GM23338 (cell line): ENCODE results near the gene ETV6. TPM values are rescaled to one million over a fixed set of nuclear protein-coding genes. Genes with fewer than 3 reads are reported as not detected.

Experiments used
- ATAC-seq: fragments of 200-7000 bp; cut with Tn5 transposase; 3 replicates; pipeline ENCODE4 v1.9.1; 2020
- DNase-seq: peaks from one replicate; pipeline ENCODE4 v3.0.0-alpha.2; 2015; ENCODE audit warnings: low spot score
- H2AFZ ChIP-seq: fragments of 200-600 bp; sonication (generic); 2 replicates; pipeline ENCODE4 v1.8.0; 2016; ENCODE audit warnings: antibody characterized with exemption, mild to moderate bottlenecking, moderate library complexity
- H3F3A ChIP-seq: fragments of 200-600 bp; sonication (generic); replicated peaks from 2 replicates; pipeline ENCODE4 v1.8.0; 2017; ENCODE audit warnings: antibody characterized with exemption, mixed run types, low read depth
- H3K27ac ChIP-seq: fragments of 200-600 bp; sonication (generic); 2 replicates; pipeline ENCODE4 v1.6.1; 2016; ENCODE audit warnings: low read depth
- H3K27me3 ChIP-seq: fragments of 200-600 bp; sonication (generic); 2 replicates; pipeline ENCODE4 v1.8.0; 2016; ENCODE audit warnings: mild to moderate bottlenecking, mixed run types, moderate library complexity; ENCODE audit not compliant: insufficient read depth
- H3K36me3 ChIP-seq: fragments of 200-600 bp; sonication (generic); 2 replicates; pipeline ENCODE4 v1.8.0; 2016; ENCODE audit warnings: mild to moderate bottlenecking; ENCODE audit not compliant: insufficient read depth
- H3K4me1 ChIP-seq: fragments of 200-600 bp; sonication (generic); 2 replicates; pipeline ENCODE4 v1.8.0; 2016; ENCODE audit warnings: mild to moderate bottlenecking, moderate library complexity; ENCODE audit not compliant: insufficient read depth
- H3K4me2 ChIP-seq: fragments of 200-600 bp; sonication (generic); 2 replicates; pipeline ENCODE4 v1.7.1; 2017; ENCODE audit warnings: mixed run types
- H3K4me3 ChIP-seq: fragments of 200-600 bp; sonication (generic); 2 replicates; pipeline ENCODE4 v1.6.1; 2016; ENCODE audit warnings: mixed run types
- H3K79me2 ChIP-seq: fragments of 200-600 bp; sonication (generic); replicated peaks from 2 replicates; pipeline ENCODE4 v1.8.0; 2017; ENCODE audit warnings: mild to moderate bottlenecking; ENCODE audit not compliant: insufficient read depth
- H3K9me2 ChIP-seq: fragments of 200-600 bp; sonication (generic); 2 replicates; pipeline ENCODE4 v1.8.0; 2017; ENCODE audit not compliant: insufficient read depth
- H4K20me1 ChIP-seq: fragments of 200-600 bp; sonication (generic); replicated peaks from 2 replicates; pipeline ENCODE4 v1.8.0; 2017; ENCODE audit warnings: mild to moderate bottlenecking; ENCODE audit not compliant: insufficient read depth
- H3K27ac Mint-ChIP-seq: 2 replicates; pipeline ENCODE4 v1.8.0; 2020; ENCODE audit warnings: inconsistent platforms, mild to moderate bottlenecking, moderate library complexity, mixed read lengths
- H3K27me3 Mint-ChIP-seq: 3 replicates; pipeline ENCODE4 v1.8.0; 2022; ENCODE audit warnings: low read depth, mild to moderate bottlenecking, moderate library complexity, mixed read lengths, inconsistent platforms; ENCODE audit not compliant: insufficient read depth, poor library complexity
- H3K36me3 Mint-ChIP-seq: 3 replicates; pipeline ENCODE4 v1.8.0; 2021; ENCODE audit warnings: low read depth, mild to moderate bottlenecking, inconsistent platforms, moderate library complexity, mixed read lengths
- H3K4me1 Mint-ChIP-seq: 3 replicates; pipeline ENCODE4 v1.8.0; 2020; ENCODE audit warnings: mild to moderate bottlenecking, inconsistent platforms, mixed read lengths
- H3K4me3 Mint-ChIP-seq: 3 replicates; pipeline ENCODE4 v1.8.0; 2021; ENCODE audit warnings: moderate library complexity, mild to moderate bottlenecking, inconsistent platforms, mixed read lengths
- H3K9me3 Mint-ChIP-seq: 3 replicates; pipeline ENCODE4 v1.8.0; 2020; ENCODE audit warnings: moderate library complexity, mild to moderate bottlenecking, inconsistent platforms, mixed read lengths
- CREB1 ChIP-seq: fragments of 250-450 bp; sonication (Bioruptor Pico); IDR thresholded peaks from 2 replicates; pipeline ENCODE4 v1.5.0; 2020; ENCODE audit warnings: low read depth, mild to moderate bottlenecking, moderate library complexity
- EZH2 ChIP-seq: fragments of 200-600 bp; sonication (generic); IDR thresholded peaks from one replicate; pipeline ENCODE4 v1.8.0; 2017; ENCODE audit warnings: antibody characterized with exemption, mild to moderate bottlenecking, low read depth; ENCODE audit not compliant: unreplicated experiment
- EZH2phosphoT487 ChIP-seq: fragments of 200-600 bp; sonication (generic); IDR thresholded peaks from one replicate; pipeline ENCODE4 v1.8.1; 2018; ENCODE audit warnings: antibody characterized with exemption; ENCODE audit not compliant: unreplicated experiment
- JUNB ChIP-seq: IDR thresholded peaks from one replicate; pipeline ENCODE4 v1.6.1; 2016; ENCODE audit warnings: antibody characterized with exemption; ENCODE audit not compliant: unreplicated experiment
- NANOG ChIP-seq: IDR thresholded peaks from 2 replicates; pipeline ENCODE4 v1.6.1; 2016; ENCODE audit warnings: antibody characterized with exemption, borderline replicate concordance
- POLR2AphosphoS5 ChIP-seq: IDR thresholded peaks from 2 replicates; pipeline ENCODE4 v1.6.1; 2016; ENCODE audit warnings: antibody characterized with exemption, low read depth
- STAT1 ChIP-seq: IDR thresholded peaks from one replicate; pipeline ENCODE4 v1.6.1; 2016; ENCODE audit warnings: antibody characterized with exemption; ENCODE audit not compliant: unreplicated experiment
- ZNF114 ChIP-seq: fragments of 250-450 bp; sonication (Bioruptor Pico); IDR thresholded peaks from 2 replicates; pipeline ENCODE4 v1.5.0; 2020; ENCODE audit warnings: mild to moderate bottlenecking, moderate library complexity
- ZNF331 ChIP-seq: fragments of 250-450 bp; sonication (Bioruptor Pico); IDR thresholded peaks from 2 replicates; pipeline ENCODE4 v1.5.0; 2020; ENCODE audit warnings: low read depth, mild to moderate bottlenecking, moderate library complexity
- polyA plus RNA-seq: library from polyadenylated mRNA; unstranded; fragments of >200 nt; fragmentation: Nextera tagmentation; extraction: Ambion mirVana; gene quantifications from 2 replicates; pipeline ENCODE4 v1.2.1, GENCODE V29; 2016
- total RNA-seq: library from RNA; depleted of rRNA; stranded (reverse); fragments of >200 nt; shearing (Covaris generic); gene quantifications from 2 replicates; pipeline ENCODE4 v1.2.3, GENCODE V29; 2014
- TF ChIP-seq, protein P1 (sequence below): IDR thresholded peaks from 2 replicates; pipeline ENCODE4 v1.6.1; 2016; ENCODE audit warnings: antibody characterized with exemption
- TF ChIP-seq, protein P2 (sequence below): IDR thresholded peaks from one replicate; pipeline ENCODE4 v1.6.1; 2018; ENCODE audit warnings: antibody characterized with exemption; ENCODE audit not compliant: unreplicated experiment
- TF ChIP-seq, protein P3 (sequence below): fragments of 250-450 bp; sonication (Bioruptor Pico); IDR thresholded peaks from 2 replicates; pipeline ENCODE4 v1.5.0; 2020; ENCODE audit warnings: mild to moderate bottlenecking, moderate library complexity
- TF ChIP-seq, protein P4 (sequence below), 2 experiments: fragments of 200-600 bp in 1 of 2; sonication (generic) in 1 of 2; conservative IDR thresholded peaks; 2 replicates each; pipeline versions ENCODE4 v1.5.1 to v1.6.1; 2016 to 2017; ENCODE audit warnings: antibody characterized with exemption in 2 of 2, low read depth in 2 of 2, mild to moderate bottlenecking in 2 of 2, moderate library complexity in 1 of 2

ETV6 gene
- total and polyA plus RNA-seq, 2 experiments from 2014 or later: 7.5 to 15.1 TPM

DNA sequence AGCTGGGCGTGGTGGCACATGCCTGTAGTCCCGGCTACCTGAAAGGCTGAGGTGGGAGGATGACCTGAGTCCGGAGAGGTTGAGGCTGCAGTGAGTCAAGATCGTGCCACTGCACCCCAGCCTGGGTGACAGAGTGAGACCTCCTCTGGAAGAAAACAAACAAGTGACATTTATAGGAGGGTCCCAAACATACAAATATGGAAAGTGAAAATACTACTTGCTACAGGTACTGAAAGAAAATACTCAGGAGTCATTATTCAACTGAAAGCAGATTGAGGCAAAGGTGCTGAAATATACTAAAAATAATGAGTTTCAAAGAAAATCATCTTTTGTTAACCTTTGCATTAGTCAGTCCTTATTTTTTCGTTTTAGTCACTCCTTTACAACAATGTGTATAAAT is 53.5 kb downstream of the ETV6 start:
- ATAC-seq (no peak), DNase-seq (no peak)
- H3F3A ChIP-seq: no peaks in the 10 kb centered on the region
- H3K4me1 ChIP-seq: peaks cover 42% of the 10 kb centered on the region
- H4K20me1 ChIP-seq: no peaks in the 10 kb centered on the region
- TF ChIP-seq STAT1 (no peak), NANOG (no peak), EZH2 (no peak), POLR2AphosphoS5 (no peak), ZNF331 (CRISPR knock-in tag) (no peak), JUNB (no peak), ZNF114 (CRISPR knock-in tag) (no peak), EZH2phosphoT487 (no peak), CREB1 (CRISPR knock-in tag) (no peak)
- TF ChIP-seq, protein P1, sequence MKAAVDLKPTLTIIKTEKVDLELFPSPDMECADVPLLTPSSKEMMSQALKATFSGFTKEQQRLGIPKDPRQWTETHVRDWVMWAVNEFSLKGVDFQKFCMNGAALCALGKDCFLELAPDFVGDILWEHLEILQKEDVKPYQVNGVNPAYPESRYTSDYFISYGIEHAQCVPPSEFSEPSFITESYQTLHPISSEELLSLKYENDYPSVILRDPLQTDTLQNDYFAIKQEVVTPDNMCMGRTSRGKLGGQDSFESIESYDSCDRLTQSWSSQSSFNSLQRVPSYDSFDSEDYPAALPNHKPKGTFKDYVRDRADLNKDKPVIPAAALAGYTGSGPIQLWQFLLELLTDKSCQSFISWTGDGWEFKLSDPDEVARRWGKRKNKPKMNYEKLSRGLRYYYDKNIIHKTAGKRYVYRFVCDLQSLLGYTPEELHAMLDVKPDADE: no peak
- TF ChIP-seq, protein P2, sequence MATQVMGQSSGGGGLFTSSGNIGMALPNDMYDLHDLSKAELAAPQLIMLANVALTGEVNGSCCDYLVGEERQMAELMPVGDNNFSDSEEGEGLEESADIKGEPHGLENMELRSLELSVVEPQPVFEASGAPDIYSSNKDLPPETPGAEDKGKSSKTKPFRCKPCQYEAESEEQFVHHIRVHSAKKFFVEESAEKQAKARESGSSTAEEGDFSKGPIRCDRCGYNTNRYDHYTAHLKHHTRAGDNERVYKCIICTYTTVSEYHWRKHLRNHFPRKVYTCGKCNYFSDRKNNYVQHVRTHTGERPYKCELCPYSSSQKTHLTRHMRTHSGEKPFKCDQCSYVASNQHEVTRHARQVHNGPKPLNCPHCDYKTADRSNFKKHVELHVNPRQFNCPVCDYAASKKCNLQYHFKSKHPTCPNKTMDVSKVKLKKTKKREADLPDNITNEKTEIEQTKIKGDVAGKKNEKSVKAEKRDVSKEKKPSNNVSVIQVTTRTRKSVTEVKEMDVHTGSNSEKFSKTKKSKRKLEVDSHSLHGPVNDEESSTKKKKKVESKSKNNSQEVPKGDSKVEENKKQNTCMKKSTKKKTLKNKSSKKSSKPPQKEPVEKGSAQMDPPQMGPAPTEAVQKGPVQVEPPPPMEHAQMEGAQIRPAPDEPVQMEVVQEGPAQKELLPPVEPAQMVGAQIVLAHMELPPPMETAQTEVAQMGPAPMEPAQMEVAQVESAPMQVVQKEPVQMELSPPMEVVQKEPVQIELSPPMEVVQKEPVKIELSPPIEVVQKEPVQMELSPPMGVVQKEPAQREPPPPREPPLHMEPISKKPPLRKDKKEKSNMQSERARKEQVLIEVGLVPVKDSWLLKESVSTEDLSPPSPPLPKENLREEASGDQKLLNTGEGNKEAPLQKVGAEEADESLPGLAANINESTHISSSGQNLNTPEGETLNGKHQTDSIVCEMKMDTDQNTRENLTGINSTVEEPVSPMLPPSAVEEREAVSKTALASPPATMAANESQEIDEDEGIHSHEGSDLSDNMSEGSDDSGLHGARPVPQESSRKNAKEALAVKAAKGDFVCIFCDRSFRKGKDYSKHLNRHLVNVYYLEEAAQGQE: no peak
- TF ChIP-seq, protein P3, sequence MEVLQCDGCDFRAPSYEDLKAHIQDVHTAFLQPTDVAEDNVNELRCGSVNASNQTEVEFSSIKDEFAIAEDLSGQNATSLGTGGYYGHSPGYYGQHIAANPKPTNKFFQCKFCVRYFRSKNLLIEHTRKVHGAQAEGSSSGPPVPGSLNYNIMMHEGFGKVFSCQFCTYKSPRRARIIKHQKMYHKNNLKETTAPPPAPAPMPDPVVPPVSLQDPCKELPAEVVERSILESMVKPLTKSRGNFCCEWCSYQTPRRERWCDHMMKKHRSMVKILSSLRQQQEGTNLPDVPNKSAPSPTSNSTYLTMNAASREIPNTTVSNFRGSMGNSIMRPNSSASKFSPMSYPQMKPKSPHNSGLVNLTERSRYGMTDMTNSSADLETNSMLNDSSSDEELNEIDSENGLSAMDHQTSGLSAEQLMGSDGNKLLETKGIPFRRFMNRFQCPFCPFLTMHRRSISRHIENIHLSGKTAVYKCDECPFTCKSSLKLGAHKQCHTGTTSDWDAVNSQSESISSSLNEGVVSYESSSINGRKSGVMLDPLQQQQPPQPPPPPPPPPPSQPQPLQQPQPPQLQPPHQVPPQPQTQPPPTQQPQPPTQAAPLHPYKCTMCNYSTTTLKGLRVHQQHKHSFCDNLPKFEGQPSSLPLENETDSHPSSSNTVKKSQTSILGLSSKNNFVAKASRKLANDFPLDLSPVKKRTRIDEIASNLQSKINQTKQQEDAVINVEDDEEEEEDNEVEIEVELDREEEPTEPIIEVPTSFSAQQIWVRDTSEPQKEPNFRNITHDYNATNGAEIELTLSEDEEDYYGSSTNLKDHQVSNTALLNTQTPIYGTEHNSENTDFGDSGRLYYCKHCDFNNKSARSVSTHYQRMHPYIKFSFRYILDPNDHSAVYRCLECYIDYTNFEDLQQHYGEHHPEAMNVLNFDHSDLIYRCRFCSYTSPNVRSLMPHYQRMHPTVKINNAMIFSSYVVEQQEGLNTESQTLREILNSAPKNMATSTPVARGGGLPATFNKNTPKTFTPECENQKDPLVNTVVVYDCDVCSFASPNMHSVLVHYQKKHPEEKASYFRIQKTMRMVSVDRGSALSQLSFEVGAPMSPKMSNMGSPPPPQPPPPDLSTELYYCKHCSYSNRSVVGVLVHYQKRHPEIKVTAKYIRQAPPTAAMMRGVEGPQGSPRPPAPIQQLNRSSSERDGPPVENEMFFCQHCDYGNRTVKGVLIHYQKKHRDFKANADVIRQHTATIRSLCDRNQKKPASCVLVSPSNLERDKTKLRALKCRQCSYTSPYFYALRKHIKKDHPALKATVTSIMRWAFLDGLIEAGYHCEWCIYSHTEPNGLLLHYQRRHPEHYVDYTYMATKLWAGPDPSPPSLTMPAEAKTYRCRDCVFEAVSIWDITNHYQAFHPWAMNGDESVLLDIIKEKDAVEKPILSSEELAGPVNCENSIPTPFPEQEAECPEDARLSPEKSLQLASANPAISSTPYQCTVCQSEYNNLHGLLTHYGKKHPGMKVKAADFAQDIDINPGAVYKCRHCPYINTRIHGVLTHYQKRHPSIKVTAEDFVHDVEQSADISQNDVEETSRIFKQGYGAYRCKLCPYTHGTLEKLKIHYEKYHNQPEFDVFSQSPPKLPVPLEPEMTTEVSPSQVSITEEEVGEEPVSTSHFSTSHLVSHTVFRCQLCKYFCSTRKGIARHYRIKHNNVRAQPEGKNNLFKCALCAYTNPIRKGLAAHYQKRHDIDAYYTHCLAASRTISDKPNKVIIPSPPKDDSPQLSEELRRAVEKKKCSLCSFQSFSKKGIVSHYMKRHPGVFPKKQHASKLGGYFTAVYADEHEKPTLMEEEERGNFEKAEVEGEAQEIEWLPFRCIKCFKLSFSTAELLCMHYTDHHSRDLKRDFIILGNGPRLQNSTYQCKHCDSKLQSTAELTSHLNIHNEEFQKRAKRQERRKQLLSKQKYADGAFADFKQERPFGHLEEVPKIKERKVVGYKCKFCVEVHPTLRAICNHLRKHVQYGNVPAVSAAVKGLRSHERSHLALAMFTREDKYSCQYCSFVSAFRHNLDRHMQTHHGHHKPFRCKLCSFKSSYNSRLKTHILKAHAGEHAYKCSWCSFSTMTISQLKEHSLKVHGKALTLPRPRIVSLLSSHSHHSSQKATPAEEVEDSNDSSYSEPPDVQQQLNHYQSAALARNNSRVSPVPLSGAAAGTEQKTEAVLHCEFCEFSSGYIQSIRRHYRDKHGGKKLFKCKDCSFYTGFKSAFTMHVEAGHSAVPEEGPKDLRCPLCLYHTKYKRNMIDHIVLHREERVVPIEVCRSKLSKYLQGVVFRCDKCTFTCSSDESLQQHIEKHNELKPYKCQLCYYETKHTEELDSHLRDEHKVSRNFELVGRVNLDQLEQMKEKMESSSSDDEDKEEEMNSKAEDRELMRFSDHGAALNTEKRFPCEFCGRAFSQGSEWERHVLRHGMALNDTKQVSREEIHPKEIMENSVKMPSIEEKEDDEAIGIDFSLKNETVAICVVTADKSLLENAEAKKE (CRISPR knock-in tag): no peak
- TF ChIP-seq, protein P4, sequence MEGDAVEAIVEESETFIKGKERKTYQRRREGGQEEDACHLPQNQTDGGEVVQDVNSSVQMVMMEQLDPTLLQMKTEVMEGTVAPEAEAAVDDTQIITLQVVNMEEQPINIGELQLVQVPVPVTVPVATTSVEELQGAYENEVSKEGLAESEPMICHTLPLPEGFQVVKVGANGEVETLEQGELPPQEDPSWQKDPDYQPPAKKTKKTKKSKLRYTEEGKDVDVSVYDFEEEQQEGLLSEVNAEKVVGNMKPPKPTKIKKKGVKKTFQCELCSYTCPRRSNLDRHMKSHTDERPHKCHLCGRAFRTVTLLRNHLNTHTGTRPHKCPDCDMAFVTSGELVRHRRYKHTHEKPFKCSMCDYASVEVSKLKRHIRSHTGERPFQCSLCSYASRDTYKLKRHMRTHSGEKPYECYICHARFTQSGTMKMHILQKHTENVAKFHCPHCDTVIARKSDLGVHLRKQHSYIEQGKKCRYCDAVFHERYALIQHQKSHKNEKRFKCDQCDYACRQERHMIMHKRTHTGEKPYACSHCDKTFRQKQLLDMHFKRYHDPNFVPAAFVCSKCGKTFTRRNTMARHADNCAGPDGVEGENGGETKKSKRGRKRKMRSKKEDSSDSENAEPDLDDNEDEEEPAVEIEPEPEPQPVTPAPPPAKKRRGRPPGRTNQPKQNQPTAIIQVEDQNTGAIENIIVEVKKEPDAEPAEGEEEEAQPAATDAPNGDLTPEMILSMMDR (conservative IDR thresholded peaks at IDR 0.05; ENCODE audit: low read depth in 2 of 2): no peak
- peaks cover 27% of the 10 kb centered on the region; the same call in 1 of the 2 replicates for H3K79me2 ChIP-seq
- Mint-ChIP-seq H3K36me3 (no peaks in the 10 kb centered on the region), H3K4me3 (no peak overlapping the region), H3K9me3 (no peaks in the 10 kb centered on the region), H3K27me3 (peaks cover 3% of the 10 kb centered on the region), H3K27ac (no peak overlapping the region), H3K4me1 (peaks cover 44% of the 10 kb centered on the region)
- no peaks in the 10 kb centered on the region for H3K27me3 ChIP-seq
- no peak overlapping the region for H2AFZ ChIP-seq
- H3K9me2 ChIP-seq: peaks cover 4% of the 10 kb centered on the region; the same call in 1 of the 2 replicates
- no peak overlapping the region for H3K4me3 ChIP-seq
- no peak overlapping the region for H3K4me2 ChIP-seq
- no peak overlapping the region for H3K27ac ChIP-seq
- H3K36me3 ChIP-seq: no peaks in the 10 kb centered on the region
